Esophagus squamous epithelium (tissue), 4 donors: Measurements from ENCODE around the gene FRYL.

Source experiments
- POLR2A ChIP-seq, 4 donors: fragments of 450-650 bp; IDR thresholded peaks; one replicate each; pipeline ENCODE4 v1.6.1; 2017; ENCODE audit warnings: antibody characterized with exemption in 4 of 4, mild to moderate bottlenecking in 4 of 4, moderate library complexity in 3 of 4
- TF ChIP-seq, protein P1 (sequence below), 6 experiments: fragments of 450-650 bp in 4 of 6; fragments of 200-600 bp in 2 of 6; sonication (generic) in 2 of 6; IDR thresholded peaks; one replicate each; pipeline ENCODE4 v1.5.1; 2016 to 2019; ENCODE audit warnings: antibody characterized with exemption in 6 of 6, mild to moderate bottlenecking in 4 of 6, moderate library complexity in 4 of 6

DNA sequence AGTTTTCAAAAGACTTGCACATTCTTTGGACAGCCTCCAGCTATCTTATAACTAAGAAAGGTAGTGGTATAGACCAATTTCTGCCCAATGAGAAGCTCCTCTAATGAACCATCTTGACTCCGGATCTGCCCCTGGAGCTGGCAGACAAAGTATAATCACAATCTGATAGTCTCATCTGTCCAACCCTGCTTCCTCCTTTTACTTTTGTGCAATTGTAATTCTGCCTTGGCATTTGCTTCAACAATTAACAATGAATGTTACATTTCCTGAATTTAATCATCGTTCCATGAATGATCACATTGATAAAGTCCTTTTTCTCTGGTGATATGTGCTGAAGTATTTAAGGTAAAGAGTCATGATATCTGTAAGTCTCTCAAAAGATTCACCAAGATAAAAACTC is 27.8 kb downstream of the FRYL start:
- TF ChIP-seq, protein P1, sequence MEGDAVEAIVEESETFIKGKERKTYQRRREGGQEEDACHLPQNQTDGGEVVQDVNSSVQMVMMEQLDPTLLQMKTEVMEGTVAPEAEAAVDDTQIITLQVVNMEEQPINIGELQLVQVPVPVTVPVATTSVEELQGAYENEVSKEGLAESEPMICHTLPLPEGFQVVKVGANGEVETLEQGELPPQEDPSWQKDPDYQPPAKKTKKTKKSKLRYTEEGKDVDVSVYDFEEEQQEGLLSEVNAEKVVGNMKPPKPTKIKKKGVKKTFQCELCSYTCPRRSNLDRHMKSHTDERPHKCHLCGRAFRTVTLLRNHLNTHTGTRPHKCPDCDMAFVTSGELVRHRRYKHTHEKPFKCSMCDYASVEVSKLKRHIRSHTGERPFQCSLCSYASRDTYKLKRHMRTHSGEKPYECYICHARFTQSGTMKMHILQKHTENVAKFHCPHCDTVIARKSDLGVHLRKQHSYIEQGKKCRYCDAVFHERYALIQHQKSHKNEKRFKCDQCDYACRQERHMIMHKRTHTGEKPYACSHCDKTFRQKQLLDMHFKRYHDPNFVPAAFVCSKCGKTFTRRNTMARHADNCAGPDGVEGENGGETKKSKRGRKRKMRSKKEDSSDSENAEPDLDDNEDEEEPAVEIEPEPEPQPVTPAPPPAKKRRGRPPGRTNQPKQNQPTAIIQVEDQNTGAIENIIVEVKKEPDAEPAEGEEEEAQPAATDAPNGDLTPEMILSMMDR (IDR thresholded peaks at IDR 0.05): no peak
- TF ChIP-seq POLR2A (IDR thresholded peaks at IDR 0.05): no peak
